NCI-H2107 treated with DMSO at 0.1 percent for 48 hours (cell line): ENCODE data around the gene TRABD.

Experiments
- DNase-seq: peaks from one replicate; lab custom pipeline; 2025; ENCODE audit not compliant: unreplicated experiment; lab: John Stamatoyannopoulos, UW

The TRABD gene

GRCh38 chr22:50173983-50174355 is 11.7 kb upstream of the TRABD start:
- no peak for DNase-seq

GRCh38 chr22:50174382-50175190 is 11.1 kb upstream of the TRABD start:
- DNase-seq: no peak

GRCh38 chr22:50175191-50175461 is 10.6 kb upstream of the TRABD start:
- DNase-seq: no peak

- no peak for DNase-seq
Observed at GRCh38 chr22:50175921-50176849, 9.5 kb upstream of the TRABD start.

- DNase-seq: no peak
Observed at GRCh38 chr22:50176850-50177536, 8.7 kb upstream of the TRABD start.

GRCh38 chr22:50177537-50178470 is 7.9 kb upstream of the TRABD start:
- no peak for DNase-seq

- no peak for DNase-seq
Observed at GRCh38 chr22:50178471-50178864, 7.2 kb upstream of the TRABD start.

- no peak for DNase-seq
Observed at GRCh38 chr22:50178871-50179869, 6.5 kb upstream of the TRABD start.

GRCh38 chr22:50179937-50180726 is 5.6 kb upstream of the TRABD start:
- DNase-seq: no peak

- no peak for DNase-seq
Observed at GRCh38 chr22:50180727-50181521, 4.8 kb upstream of the TRABD start.

GRCh38 chr22:50182176-50183081 is 3.3 kb upstream of the TRABD start:
- no peak for DNase-seq

- DNase-seq: no peak
Observed at GRCh38 chr22:50183141-50183971, 2.4 kb upstream of the TRABD start.

GRCh38 chr22:50184004-50184901 is 1.5 kb upstream of the TRABD start:
- DNase-seq: no peak

- DNase-seq: no peak
Observed at GRCh38 chr22:50184902-50185374, 775 bp upstream of the TRABD start.

- DNase-seq: no peak
Observed at GRCh38 chr22:50186181-50186714, 535 bp downstream of the TRABD start.
